CD4-positive, alpha-beta T cell treated with Interleukin-6 at 100 ng/mL for 8 hours (primary cell): Measurements from ENCODE around the gene SIPA1L3.

ENCODE experiments used
- DNase-seq: peaks from one replicate; pipeline ENCODE4 v3.0.0-alpha.2; 2020; ENCODE audit warnings: mixed read lengths, low spot score

SIPA1L3 gene

DNA sequence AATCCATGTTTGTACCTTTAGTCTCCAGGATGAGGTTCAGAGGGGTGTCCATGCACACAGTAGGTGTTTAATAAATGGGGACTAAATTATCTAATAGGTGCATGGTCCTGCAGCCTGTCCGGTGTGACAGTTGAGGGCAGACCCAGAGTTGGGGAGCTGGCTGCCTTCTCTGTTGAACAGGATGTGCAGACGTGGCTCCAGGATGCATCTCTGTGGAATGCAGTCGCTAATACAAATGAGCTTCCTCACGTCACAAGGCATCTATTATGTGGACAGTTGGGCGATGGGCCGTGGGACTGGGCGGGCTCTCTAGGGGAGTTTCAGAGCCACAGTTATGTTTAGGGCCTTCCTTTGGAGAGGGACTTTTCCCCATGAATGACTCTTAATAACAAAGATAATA lies 71.0 kb downstream of the SIPA1L3 start:
- DNase-seq = no peak

DNA sequence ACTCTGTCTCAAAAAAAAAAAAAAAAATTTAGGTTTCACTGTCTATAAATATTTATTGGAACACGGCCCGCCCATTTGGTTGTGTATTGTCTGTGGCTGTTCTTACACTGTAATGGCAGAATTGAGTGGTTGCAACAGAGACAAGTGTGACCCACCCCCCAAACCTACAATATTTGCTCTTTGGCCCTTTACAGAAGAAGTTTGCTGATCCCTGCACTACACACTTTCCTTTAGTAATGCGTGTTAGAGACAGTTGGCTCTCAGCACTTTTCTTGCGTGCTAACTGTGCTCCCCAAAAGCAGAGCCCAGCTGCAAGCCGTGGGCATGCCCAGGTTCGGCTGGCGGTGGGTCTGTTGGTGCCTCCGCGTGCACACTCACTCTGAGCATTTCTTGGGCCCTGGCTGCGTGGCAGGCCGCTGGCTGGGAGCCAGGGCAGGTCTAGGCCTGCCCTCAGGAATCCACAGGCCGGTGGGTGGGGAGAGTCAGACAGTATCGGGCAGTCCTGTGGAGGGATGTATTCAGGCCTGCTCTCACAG lies 72.6 kb downstream of the SIPA1L3 start:
- no peak for DNase-seq

- DNase-seq = no peak
Observed at GRCh38 chr19:37980419-37981170, 73.6 kb downstream of the SIPA1L3 start.

- no peak for DNase-seq
Observed at GRCh38 chr19:37981785-37982475, 74.9 kb downstream of the SIPA1L3 start.

DNA sequence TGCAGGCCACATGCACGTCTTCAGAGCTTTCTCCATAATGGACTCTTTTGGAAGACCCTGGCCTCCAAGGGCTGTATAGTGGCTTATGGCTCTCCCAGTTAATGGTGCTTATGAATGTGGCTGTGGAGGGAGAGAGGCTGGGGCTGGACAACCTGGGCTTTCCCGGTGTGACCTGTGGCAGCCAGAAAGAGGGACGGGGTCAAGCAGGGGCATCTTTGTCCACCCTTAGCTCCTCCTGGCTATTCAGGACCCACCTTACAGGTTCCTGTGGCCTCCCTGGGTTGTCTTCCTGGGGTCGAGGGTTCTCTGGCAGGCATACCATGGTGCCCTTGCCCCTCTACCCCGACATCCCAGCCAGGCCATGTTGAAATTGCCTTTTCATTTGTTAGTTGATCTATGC lies 75.6 kb downstream of the SIPA1L3 start:
- no peak for DNase-seq

GRCh38 chr19:37983153-37983552 lies 76.1 kb downstream of the SIPA1L3 start:
- no peak for DNase-seq

- DNase-seq = no peak
Observed at GRCh38 chr19:37983916-37984315, 76.9 kb downstream of the SIPA1L3 start.

- no peak for DNase-seq
Observed at GRCh38 chr19:37986048-37986750, 79.2 kb downstream of the SIPA1L3 start.

DNA sequence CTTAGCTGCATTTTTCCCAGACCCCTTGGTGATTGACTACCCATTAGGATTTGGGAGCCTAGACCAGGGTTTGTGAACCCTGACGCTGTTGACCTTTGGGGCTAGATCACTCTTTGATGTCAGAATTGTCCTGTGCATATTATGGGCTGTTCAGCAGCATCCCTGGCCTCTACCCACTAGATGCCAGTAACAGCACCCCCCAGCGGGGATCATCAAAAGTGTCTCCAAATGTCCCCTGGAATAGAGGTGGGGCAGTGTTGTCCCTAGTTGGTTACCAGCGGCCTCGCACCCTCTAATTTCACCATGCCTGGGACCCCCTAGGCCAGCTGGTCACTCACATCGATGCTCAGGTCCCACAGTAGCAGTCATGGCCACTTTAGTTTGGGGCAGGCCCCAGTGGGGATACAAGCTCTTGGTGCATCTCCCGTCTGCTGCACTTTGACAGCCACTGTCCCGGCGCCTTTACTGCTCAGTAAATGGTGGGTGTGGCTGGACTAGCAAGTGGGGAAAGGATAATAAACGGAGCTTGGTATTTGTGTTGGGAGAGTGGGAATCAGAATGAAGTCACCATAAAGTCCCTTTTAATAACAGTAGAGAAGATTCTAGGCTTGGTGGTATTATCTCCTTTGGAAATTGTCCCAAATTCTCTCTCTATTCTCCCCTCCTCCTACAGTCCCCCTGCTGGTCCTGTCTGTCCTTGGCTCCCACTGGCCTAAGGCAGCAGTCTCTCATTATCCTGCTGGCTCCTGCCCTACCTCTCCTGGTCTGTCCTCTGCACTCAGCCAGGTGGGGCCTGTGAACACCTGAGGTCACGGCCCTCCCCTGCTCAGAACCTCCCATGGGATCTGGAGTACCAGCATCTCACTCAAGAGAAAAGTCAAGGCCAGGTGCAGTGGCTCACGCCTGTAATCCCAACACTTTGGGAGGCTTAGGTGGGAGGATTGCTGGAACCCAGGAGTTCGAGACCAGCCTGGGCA lies 80.6 kb downstream of the SIPA1L3 start:
- DNase-seq = no peak

- no peak for DNase-seq
Observed at GRCh38 chr19:37988758-37989635, 82.0 kb downstream of the SIPA1L3 start.

DNA sequence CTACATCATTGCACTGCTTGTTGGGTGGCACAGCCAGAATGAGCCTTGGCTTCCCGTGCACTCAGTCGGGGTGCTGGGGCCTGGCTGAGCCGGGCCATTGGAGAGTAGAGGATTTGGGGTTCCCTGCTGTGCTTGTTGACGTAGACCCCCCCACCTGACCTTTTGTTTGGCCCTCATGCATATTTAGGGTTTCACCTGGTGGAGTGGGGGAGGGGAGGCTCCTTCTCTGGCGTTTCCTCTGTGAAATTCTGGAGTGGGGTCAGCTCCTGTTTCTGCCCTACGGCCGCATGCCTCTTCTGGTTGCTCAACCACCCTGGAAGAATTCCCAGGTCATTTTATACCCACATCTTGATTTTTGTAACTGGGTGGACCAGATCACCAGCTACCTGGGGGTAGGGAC lies 82.8 kb downstream of the SIPA1L3 start:
- no peak for DNase-seq

GRCh38 chr19:37990362-37990761 lies 83.4 kb downstream of the SIPA1L3 start:
- DNase-seq = no peak

DNA sequence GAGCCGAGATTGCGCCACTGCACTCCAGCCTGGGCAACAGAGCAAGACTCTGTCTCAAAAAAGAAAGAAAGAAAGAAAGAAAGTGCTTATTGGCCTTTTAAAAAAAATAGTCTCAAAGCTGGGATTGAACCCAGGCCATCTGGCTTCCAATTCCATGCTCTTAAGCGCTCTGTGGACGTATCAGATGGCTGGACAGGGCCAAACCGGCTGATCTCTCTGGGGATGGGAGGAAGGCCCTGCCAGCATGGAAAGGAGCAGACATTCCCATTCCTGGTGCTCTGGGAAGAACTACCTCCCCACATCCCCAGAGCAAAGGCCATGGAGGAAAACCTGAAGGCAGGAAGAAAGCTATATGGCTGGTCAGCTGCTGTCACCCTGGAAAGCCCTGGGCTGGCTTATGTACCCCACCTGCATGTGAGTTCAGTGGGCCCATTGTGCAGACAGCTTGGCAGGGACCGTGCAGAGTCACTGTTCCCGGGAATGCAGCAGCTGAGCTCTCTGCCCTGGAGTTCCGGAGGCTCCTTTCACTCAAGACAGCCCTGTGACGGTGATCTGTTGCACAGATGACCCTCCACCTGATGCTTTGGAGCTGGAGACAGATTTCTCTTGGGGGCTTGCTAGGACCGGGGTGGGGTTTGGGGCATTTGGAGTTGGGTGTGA lies 84.3 kb downstream of the SIPA1L3 start:
- no peak for DNase-seq

DNA sequence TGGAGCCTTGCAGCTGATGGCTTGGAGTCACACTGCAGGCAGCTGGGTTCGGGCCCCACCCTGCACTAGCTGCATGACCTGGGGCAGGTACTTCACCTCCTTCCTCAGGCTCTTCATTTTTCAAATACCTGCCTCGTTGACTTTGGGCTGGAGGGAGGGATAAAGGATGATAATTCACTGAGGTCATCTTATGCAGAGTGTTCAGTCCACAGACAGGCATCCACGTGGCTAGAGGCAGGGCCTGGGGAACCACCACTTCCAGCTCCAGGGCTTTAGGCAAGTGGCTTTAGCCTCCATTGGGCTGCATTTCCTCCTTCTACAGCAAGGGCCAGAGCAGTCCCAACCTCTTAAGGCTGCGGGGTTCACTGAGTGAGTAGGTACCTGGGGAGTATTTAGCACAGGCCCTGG lies 84.8 kb downstream of the SIPA1L3 start:
- no peak for DNase-seq

GRCh38 chr19:37992761-37993160 lies 85.8 kb downstream of the SIPA1L3 start:
- DNase-seq = no peak

DNA sequence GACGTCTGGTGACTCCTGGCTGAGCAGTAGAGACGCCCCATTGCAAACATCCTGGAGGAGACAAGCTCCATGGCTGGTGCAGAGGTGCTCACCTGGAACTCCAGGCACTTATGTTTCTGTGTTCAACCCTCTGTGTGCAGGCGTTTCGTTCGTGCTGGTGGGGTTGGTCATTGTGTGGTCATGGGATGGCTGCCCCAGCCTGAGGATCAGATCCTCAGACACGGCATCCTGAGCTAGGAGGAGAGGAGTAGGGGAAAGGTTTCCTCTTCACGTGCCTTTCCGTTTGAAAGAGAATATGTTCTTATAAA lies 87.8 kb downstream of the SIPA1L3 start:
- no peak for DNase-seq

DNA sequence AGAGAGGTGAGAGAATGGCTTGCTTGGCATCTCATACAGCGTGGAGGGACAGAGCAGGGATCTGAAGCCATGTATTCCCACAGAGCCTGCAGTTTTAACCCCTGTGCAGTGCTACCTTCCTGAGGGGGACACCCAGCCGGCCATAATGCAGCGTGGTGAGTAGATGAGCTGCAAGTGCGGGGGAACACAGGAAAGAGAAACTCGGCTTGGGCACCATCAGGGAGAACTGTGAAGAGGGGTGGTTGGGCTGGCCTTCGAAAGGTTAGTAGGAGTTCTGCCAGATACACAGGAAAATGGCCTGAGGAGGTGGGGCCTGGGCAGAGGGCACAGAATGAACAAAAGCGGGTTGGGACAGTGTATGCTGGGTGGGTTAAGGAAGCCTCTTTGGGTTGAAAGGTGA lies 88.3 kb downstream of the SIPA1L3 start:
- DNase-seq = no peak

- DNase-seq = no peak
Observed at GRCh38 chr19:37997911-37998344, 90.9 kb downstream of the SIPA1L3 start.

DNA sequence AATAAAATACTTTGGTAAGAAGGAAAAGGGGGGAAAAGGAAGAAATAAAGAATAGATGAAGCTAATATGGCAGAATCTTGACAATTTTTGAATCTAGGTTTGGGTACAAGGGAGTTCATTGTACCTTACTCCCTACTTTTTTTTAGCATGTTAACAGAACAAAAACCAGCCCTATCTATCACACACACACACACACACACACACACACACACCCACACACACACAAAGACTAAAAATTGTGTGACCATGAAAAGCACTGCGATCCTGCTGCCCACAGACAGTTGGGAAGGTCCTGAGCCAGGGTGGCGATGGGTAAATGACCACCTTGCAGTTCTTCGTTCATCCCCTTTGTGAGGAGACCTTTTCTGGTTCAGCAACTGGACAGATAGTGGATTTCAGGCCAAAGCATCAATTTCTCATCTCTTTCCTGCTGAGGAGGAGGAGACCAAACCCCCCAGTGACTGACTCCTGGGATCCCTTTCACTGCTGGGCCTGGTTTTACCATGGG lies 91.8 kb downstream of the SIPA1L3 start:
- DNase-seq = no peak
